AG04449 (cell line): ENCODE data around the gene NACAD.
"Not testable (repeated sequence)": the region's sequence is repeated elsewhere in the genome, so short reads cannot be mapped to it uniquely, and the experiment has no call there.

Experiments used
- CTCF ChIA-PET: fragments of 350-600 bp; formaldehyde crosslinking; extraction: SDS; loops from one replicate; lab custom pipeline; 2021; ENCODE audit warnings: antibody characterized with exemption; lab: Yijun Ruan, JAX
- POLR2A ChIA-PET: fragments of 400-600, 350-600 bp; formaldehyde crosslinking; extraction: SDS; loops from one replicate; lab custom pipeline; 2020; ENCODE audit warnings: antibody characterized with exemption, inconsistent platforms; lab: Yijun Ruan, JAX
- DNase-seq: peaks from one replicate; pipeline ENCODE4 v3.0.0-alpha.2; 2010; ENCODE audit warnings: low read depth, low spot score
- H3K4me3 ChIP-seq: 2 replicates; pipeline ENCODE4 v1.5.1; 2011; ENCODE audit warnings: low read depth, mild to moderate bottlenecking, control low read depth, low read length
- TF ChIP-seq, protein P1 (sequence below): IDR thresholded peaks from one replicate; pipeline ENCODE4 v1.5.1; 2011; ENCODE audit warnings: mild to moderate bottlenecking, moderate library complexity, low read length, control low read depth, inconsistent platforms; ENCODE audit not compliant: insufficient read depth; ENCODE audit errors: missing control alignments

NACAD gene

DNA sequence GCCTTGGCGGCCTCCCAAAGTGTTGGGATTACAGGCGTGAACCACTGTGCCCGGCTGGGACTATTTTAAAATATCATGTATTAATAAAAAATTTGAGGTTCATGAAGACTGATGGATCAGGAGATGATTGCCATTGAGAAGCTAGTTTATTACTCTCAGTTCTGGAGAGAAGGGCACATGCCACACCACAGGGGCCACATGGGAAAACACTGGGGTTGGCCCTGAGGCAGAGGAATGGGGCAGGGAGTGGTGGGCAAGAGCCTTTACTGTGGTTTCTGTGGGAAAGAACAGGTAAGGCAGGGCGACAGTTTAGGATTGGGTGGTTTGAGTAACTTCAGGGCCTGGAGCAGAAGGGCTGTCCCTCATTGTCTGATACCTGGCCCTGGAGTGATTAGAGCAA lies 29.5 kb upstream of the NACAD start:
- H3K4me3 ChIP-seq: no peak overlapping the region

DNA sequence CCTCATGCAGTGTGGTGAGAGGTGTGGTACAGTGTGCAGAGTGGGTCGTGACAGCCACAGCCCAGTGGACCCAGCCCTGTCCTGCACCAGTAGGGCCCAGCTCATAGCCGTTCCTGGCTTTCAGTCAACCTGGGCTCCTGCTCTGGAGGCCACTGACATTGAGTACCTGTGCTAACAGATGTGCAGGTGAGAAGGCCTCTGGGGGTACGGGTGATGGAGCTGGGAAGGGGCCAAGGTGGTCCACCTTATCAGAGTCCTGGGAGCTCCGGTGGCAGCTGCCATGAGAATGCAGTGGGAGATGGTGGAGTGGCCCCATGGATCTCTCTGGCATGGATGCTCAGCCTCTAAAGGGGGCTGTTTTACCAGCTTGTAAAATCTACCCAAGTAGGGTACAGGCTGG lies 28.8 kb upstream of the NACAD start:
- ChIA-PET POLR2A (no interaction called here), CTCF (interaction anchor here (0.8 kb wide), 1 partner anchor 19 kb away, joined by 3 read pairs; no protein-coding TSS in a partner anchor)
- TF ChIP-seq, protein P1, sequence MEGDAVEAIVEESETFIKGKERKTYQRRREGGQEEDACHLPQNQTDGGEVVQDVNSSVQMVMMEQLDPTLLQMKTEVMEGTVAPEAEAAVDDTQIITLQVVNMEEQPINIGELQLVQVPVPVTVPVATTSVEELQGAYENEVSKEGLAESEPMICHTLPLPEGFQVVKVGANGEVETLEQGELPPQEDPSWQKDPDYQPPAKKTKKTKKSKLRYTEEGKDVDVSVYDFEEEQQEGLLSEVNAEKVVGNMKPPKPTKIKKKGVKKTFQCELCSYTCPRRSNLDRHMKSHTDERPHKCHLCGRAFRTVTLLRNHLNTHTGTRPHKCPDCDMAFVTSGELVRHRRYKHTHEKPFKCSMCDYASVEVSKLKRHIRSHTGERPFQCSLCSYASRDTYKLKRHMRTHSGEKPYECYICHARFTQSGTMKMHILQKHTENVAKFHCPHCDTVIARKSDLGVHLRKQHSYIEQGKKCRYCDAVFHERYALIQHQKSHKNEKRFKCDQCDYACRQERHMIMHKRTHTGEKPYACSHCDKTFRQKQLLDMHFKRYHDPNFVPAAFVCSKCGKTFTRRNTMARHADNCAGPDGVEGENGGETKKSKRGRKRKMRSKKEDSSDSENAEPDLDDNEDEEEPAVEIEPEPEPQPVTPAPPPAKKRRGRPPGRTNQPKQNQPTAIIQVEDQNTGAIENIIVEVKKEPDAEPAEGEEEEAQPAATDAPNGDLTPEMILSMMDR: no peak
- DNase-seq: no peak
- H3K4me3 ChIP-seq: no peak overlapping the region

More for the DNA sequence above, 29.5 kb upstream of the NACAD start:
- no peak for DNase-seq
- ChIA-PET CTCF (interaction anchor here (3.4 kb wide), 1 partner anchor 18 kb away, joined by 11 read pairs; no protein-coding TSS in a partner anchor), POLR2A (no interaction called here)
- TF ChIP-seq, protein P1: no peak

DNA sequence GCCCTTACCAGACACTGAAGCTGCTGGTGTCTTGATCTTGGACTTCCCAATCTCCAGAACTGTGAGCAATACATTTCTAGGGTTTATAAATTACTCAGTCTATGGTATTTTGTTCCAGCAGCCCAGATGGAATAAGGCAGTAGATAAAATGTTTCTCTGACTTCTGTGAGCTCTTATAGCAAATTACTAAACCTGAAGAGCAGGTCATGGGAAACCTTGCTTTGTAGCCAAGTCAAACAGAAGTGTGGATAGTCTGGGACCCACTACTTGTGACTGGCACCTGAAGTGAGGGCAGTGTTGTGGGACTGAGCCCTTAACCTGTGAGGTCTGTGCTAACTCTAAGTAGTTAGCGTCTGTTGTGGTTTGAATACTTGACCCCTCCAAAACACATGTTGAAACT lies 27.3 kb upstream of the NACAD start:
- DNase-seq: no peak
- ChIA-PET CTCF (no interaction called here), POLR2A (no interaction called here)
- TF ChIP-seq, protein P1: no peak
- H3K4me3 ChIP-seq: no peak overlapping the region

DNA sequence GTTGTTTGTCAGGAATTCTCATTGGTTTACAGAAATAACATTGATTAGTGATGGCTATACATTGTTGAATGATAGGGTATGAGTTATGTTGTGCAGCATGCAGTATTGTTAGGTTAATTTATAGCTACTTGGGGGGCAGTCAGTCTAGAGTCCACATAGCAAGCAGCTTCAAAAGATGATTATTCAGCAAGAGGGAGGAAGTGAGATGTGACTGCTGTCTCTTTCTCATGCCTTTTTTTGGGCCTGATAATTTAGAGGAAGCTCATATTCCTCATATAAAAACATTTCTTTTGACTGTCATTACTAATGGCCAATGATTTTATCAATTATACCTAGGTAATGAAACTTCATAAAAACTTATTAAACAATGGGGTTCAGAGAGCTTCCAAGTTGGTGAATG lies 26.2 kb upstream of the NACAD start:
- ChIA-PET CTCF (interaction anchor here (1.3 to 1.5 kb wide), 2 partner anchors 12 to 21 kb away, joined by 3 to 6 read pairs; no protein-coding TSS in a partner anchor), POLR2A (no interaction called here)
- DNase-seq: no peak
- TF ChIP-seq, protein P1: no peak
- no peak overlapping the region for H3K4me3 ChIP-seq

DNA sequence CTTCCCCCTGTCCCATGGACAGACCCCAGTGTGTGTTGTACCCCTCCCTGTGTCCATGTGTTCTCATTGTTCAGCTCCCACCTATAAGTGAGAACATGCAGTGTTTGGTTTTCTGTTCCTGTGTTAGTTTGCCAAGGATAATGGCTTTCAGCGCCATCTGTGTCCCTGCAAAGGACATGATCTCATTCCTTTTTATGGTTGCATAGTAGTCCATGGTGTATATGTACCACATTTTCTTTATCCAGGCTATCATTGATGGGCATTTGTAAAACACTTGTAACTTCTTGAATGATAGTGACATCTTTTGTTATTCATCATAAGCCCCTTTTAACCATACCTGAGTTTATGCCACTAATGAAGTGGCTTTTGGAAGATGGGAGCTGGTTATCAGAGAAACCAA lies 25.5 kb upstream of the NACAD start:
- POLR2A ChIA-PET, H3K4me3 ChIP-seq, DNase-seq: not testable (repeated sequence)
- CTCF ChIA-PET: interaction anchor here (1.0 to 1.5 kb wide), 3 partner anchors 13 to 549 kb away, joined by 3 to 6 read pairs (median 3); no protein-coding TSS in a partner anchor

DNA sequence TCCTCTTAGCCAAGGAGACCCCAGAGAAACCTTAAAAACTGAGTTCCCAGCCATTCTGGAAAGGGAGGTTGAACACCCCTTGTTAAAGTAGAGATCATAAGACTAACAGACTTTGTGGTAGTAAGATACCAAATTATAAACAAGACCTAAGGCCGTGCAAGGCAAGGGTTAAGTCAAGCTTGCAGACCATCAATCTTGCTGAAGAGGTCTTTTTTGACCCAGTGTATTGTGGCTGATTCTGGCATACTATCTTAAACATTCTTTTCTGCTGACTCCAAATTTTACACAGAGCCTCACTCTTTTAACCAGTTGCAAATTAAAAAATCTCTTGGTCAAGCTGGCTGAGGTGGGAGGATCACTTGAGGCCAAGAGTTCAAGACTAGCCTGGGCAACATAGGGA lies 23.9 kb upstream of the NACAD start:
- TF ChIP-seq, protein P1: no peak
- no peak for DNase-seq
- no peak overlapping the region for H3K4me3 ChIP-seq
- ChIA-PET CTCF (interaction anchor here (1.1 to 3.9 kb wide), 3 partner anchors 15 to 24 kb away, joined by 3 to 16 read pairs (median 4); no protein-coding TSS in a partner anchor), POLR2A (no interaction called here)
